HG02678 (cell line): ENCODE measurements around the gene C12orf43.

Experiments used
- ATAC-seq: cut with Tn5 transposase; IDR thresholded peaks from one replicate; pipeline ENCODE4 v1.9.1; 2021; ENCODE audit warnings: mild to moderate bottlenecking, moderate library complexity; ENCODE audit not compliant: unreplicated experiment

Gene C12orf43

DNA sequence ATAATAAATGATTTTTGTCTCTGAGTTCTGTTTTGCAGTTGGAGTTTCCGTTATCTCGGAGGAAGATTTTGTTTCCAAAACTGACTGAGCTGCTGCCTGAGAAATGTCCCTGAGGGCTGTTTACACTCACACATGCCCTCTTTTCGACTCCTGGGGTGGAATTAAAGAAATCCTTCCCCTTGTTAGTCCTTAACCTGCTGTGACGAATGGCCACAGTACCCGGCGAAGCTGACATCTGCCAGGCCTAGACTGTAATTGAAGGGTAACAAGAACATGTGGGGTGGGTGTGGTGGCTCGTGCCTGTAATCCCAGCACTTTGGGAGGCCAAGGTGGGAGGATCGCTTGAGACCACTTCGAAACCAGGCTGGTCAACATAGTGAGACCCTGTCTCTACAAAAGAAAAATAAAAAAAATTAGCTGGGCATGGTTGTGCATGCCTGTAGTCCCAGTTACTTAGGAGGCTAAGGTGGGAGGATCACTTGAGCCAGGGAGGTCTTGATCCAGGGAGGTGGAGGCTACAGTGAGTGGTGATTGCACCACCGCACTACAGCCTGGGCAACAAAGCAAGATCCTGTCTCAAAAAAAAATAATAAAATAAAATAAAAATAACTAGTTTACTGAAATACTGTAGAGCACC, 14.4 kb upstream of the C12orf43 start:
- no peak for ATAC-seq

DNA sequence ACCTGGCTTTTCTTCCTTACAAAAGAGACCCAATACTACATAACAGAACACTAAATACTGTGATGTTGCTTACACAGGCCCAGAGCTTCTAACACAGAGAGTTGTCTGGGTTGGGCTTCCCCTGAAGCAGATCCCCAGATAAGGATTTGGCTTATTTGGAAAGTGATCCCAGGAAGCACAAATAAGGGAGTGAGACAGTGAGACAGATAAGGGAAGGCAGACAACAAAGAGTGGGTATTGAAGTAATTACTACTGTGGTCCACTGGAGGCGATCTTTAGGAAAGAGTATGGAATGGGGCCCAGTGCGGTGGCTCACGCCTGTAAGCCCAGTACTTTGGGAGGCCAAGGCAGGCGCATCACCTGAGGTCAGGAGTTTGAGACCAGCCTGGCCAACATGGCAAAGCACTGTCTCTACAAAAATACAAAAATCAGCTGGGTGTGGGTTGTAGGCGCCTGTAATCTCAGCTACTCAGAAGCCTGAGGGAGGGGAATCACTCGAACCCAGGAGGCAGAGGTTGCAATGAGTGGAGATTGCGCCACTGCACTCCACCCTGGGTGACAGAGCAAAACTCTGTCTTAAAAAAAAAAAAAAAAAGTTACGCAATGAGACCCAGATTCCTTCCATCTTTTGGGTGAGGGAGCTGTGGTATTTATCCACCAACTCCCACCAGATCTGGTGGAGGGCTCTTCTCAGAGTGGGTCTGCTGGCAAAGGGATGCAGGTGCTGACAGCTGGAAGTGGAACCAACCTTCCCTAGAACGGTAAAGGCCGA, 10.2 kb upstream of the C12orf43 start:
- no peak for ATAC-seq

DNA sequence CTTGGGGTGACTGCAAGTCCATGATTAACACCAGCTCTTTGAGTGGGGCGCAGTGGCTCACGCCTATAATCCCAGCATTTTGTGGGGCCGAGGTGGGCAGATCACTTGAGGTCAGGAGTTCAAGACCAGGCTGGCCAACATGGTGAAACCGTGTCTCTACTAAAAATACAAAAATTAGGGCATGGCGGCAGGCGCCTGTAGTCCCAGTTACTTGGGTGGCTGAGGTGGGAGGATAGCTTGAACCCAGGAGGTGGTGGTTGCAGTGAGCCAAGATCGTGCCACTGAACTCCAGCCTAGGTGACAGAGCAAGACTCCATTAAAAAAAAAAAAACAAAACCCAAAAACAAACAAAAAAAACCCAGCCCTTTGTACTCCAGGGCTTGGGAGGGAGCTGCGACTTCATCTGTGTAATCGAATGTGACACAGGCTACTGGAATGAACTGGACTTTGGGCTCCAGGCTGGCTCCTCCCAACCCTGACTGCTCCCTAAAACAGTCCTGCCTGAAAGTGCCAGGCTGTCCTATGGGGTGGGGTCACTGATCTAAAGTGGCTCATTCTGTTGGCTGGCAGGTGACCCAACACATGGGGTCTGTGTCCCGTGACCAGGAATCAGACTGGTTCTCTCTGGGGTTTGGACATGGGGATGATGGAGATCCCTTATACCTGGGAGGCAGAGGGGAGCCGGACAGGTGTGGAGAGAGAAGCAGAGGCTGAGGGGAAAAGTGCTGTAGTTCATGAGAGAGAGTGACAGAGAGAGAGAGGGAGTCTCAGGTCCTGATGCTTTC, 9.3 kb upstream of the C12orf43 start:
- ATAC-seq, result no peak

DNA sequence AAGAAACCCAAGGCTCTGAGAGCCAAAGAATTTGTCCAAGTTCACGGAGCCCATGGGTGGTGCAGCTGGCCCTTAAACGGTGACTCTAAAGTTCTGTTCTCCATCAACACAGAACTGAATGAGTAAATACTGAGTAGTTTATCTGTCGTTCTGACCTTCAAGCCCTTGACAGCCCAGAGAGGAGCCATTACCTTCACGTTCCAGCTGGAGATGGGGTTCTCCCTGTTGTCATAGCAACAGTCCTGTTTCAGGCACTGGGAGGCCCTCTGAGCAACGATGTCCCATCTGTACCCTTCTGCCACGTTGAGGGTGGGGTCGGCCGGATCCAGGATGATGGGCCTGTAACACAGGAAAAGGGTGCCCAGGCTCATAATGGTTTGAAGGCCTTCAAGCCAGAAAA, 7.5 kb upstream of the C12orf43 start:
- no peak for ATAC-seq

DNA sequence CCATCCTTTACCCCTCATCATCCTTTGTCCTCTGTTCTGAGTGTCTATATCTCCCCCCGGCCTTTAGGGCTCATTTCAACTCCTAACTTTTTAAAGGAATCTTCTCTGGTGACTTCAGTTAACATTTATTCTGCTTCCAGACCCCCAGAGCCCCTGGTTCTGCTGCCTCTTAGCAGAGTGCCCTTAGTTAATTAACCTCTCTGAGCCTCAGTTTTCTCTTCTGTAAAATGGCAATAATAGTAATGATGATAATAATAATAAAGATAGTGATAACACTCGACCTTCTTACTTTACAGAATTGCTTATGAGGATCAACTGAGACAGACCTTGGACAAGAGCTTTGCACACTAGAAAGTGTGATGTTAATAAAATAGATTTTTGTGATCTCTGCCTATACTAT, 6.4 kb upstream of the C12orf43 start:
- no peak for ATAC-seq

DNA sequence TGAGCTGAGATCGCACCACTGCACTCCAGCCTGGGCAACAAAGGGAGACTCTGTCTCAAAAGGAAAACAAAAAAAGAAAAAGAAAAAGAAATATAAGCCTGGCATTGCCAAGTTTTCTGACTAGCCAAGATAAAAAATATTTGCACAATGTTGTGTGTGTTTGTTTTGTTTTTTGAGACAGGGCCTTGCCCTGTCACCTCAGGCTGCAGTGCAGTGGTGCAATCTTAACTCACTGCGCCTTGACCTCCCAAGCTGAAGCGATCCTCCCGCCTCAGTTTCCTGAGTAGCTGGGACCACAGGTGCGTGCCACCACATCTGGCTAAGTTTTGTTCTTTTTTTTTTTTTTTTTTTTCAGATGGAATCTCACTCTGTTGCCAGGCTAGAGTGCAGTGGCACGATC, 5.5 kb upstream of the C12orf43 start:
- ATAC-seq, result no peak

DNA sequence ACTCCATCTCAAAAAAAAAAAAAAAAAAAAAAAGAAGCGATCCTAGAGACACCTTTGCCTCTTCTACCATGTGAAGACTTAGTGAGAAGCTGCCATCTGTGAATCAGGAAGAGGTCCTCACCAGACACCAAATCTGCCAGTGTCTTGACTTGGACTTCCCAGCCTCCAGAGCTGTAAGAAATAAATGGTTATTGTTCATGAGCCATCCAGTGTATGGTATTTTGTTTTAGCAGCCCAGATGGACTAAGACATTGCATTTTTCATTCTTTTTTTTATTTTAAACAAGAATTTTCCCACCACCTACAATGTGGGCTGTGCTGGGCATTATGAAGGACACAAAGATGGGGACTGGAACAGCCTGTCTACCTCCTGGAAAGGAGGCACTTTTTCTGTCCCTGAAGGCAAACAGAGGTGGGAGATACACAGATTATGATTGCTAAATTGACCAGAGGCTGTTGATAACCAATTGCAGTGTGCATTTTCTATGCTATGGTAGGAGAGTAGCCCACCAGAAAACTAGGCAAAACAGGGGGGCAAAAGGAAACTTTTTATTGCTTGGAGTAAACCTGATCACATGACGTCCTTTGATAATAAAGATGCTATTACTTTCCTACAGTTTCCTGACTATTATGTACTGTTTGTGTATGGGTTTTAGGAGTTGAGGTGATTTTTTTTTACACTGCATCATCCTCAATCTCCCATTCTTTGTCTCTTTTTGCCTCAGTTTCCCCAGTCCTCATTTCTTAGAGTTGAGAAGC, 2.8 kb upstream of the C12orf43 start:
- ATAC-seq, result no peak

DNA sequence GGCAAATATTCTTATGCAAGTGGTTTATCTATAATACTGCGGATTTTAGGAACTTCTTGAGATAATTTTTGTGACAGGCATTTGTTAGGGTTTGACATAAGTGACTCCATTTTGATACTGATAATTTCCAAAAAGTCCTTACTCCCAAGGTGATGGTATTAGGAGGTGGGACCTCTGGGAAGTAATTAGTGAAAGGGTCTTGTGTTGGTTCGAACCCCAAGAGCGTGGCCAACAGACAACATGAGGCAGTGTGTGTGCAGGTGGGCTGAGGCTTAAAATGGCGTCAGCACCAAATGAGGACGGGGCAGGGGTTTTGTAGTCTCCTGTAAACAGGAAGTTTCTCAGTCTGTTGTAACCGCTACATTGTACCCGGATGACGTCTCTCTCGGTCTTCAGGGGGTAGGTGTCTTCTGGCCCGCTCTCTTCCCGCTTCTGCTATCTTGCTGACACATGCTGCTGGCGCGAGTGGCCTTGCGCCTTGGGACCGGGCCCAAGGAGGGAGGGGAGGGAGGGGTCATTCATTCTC, 1.7 kb upstream of the C12orf43 start:
- no peak for ATAC-seq

DNA sequence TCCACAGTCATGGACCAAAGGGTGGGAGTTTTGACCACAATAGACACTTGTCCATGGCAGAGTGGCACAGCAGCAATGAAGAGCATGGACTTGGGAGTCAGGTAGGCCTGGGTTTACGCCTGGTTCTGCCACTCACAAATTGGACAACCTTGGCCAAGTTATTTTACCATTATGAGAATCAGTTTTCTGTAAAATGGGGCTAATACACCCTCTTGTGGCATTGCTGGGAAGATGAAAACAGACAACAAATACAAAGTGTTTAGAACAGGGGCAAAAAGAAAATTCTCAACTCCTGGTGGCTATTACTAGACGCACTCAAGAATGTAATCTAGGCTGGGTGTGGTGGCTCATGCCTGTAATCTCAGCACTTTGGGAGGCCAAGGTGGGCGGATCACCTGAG, 2.6 kb downstream of the C12orf43 start:
- no peak for ATAC-seq

DNA sequence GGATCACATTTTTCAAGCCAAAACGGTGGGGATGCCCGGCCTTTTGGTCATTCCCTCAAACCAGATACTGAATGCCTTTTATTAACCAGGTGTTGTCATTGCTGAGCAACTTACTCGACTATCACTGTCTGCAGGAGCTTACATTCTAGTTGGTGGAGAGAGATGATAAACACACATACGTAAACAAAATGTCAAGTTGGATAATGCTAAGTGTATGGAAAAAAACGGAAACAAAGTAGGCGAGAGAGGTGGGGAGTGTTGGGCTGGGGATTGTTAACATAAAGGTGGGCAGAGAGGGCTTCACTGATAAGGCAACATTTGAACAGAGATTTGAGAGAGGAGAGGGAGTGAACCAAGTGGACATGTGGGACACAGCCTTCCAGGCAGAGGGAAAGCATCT, 4.5 kb downstream of the C12orf43 start:
- ATAC-seq, result no peak

DNA sequence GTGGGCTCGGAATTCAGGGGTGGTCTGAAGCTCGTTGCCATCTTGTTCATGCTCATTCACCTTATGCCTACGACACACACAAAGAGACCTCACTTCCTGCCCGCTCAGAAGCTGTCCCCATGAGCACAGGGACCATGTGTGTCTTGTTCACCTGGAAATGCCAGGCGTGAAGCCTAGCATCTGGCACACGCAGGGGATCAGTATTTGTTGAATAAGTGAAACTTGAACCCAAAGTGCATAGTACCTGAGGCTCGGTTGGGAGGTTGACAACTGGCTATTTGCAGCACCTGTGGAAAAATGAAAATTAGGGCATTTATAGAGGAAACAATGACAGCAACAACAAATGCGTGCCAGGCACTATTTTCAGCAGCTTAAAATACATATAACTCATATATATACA, 5.4 kb downstream of the C12orf43 start:
- ATAC-seq, result no peak

DNA sequence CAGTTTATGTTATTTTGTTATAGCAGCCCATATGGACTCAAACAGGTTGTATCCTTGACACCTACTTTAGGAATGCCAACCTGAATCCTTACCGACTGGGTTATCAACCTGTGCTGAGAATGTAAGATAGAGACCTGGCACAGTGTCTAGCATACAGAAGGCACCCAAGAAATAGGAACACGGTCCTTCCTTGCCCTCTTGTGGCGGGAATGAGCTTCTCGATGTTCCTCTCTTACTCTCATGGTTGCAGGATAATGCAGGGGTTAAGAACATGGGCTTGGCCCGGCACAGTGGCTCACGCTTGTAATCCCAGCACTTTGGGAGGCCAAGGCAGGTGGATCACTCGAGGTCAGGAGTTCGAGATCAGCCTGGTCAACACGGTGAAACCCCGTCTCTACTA, 6.5 kb downstream of the C12orf43 start:
- no peak for ATAC-seq

DNA sequence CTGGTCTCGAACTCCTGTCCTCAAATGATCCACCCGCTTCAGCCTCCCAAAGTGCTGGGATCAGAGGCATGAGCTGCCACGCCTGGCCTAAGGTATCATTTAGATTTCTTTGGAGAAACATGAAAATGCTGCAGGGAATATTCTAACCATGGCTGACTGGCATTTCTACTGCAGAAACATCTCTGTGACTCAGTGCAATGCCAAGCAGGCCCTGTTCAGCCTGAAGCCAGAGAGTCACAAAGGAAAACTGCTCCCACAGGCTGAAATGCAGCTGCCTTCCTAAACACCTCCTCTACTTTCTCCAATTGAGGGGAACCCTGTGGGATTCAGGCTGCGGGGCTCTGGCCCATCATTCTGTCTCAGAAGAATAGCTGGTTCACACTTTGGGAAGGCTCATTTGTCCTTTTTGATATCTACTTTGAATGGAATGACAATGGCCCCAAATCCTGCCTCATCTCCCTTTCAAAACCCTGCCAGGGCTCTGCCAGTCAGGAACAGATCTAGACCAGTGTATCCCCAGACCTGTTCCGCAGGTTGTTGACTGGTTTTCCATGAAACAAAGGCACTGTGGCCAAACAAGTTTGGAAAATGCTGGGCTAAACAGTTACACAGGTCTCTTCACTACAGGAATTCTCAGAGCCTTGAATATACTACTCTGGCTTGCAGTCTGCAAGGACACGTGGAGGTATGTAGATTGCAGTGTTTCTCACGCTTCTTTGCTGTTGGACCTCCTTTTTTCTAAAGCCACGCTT, 7.8 kb downstream of the C12orf43 start:
- no peak for ATAC-seq

DNA sequence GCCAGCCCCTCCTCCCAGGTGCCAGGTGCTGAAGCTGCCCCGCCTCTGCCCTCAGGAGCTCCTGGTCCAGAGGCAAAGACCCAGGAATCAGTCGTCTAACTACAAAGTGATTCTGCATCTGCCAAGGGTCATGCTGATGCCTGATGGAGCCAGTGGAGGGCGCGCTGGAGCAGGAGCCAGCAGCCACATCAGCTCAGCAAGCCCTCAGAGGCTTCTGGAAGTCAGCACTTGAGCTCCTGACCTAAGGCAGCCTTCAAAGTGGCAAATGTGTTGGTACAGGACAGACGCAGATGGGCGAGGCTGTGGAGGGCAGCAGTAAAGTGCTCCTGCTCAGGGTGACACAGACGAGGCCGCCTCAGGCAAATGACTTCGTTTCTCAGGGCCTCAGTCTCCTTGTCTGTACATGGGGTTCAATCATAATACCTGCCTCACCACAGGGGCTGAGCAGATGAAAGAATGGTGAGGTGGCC, 10.9 kb downstream of the C12orf43 start:
- ATAC-seq, result no peak

DNA sequence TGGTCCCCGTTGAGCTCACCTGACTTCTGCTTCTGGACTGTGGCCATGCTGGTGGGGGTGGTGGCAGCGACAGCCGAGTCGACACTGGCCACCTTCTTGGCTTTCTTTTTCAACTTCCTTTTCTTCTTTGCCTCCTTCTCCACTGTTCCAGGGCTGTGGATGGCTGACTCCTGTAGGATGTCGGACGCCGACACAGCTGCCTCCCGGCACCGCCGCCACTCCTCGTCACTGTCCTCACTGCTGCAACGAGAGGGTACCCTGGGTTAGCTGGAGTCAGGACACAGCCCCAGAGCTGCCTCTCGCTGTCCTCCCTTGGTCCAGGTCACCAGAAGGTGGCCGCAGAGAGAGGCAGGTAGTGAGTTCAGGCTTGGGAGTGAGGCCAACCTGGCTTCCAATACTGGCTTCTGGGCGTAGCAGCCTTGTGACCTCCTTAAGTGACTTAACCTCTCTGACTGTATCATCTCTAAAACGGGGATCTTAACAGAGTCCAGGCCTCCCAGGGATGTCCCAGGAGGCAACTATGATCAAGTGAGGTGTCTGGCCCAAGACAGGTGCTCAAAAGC, 12.0 kb downstream of the C12orf43 start:
- ATAC-seq, result no peak

DNA sequence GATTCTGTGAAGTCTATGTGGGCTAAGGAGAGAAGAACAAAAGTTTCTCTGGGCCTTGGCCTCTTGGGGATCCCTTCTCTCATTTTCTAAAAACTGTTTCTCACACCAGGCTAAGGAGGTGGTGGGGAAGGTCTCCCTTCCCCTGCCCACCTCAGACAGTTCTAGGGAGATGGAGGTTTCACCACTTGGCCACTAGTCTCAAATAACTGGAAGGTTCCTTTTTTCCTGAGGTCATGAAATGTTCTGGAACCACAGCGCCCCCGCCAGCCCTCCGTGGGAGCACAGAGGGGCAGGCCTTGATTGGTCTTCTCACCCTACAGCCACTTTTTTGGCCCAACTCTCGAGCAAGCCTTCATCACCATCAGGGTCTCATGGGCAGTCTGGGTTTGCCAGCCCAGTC, 12.6 kb downstream of the C12orf43 start:
- ATAC-seq, result no peak

DNA sequence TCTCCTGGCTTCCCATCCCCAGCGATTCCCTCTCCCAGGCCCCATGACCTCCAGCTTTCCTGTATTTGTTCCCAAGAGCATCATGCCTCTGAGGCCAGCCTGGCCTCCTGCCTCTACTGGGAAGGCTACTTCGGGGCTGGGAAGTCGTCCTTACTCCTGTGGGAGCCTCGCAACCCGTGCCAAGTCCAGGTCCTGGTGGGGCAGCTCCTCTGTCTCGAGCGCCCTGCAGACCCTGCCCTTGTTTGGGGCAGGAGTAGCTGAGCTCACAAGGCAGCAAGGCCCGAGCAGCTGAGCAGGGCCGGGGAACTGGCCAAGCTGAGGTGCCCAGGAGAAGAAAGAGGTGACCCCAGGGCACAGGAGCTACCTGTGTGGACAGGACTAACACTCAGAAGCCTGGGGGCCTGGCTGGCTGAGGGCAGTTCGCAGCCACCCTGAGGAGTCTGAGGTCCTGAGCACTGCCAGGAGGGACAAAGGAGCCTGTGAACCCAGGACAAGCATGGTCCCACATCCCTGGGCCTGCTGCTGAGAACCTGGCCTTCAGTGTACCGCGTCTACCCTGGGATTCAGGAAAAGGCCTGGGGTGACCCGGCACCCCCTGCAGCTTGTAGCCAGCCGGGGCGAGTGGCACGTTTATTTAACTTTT, 14.3 kb downstream of the C12orf43 start:
- no peak for ATAC-seq

DNA sequence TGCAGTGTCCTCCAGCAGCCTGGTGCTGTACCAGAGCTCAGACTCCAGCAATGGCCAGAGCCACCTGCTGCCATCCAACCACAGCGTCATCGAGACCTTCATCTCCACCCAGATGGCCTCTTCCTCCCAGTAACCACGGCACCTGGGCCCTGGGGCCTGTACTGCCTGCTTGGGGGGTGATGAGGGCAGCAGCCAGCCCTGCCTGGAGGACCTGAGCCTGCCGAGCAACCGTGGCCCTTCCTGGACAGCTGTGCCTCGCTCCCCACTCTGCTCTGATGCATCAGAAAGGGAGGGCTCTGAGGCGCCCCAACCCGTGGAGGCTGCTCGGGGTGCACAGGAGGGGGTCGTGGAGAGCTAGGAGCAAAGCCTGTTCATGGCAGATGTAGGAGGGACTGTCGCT, 15.2 kb downstream of the C12orf43 start:
- ATAC-seq, result no peak

DNA sequence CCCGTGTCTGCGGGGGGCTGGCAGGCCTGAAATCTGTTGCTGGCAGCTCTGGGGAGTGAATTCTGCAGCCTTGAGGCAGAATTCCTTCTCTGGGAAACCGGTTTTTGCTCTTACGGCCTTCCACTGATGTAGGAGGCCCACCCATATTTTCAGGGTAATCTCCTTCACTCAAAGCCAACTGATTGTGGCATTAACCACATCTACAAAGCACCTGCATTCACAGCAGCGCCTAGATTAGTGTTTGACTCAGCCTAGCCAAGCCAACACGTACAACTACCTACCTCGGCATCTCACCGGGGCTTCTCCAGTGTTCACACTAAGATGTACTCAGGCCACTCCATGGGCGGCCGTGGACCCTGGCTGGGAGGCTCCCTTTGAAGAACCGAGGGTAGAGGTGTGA, 15.8 kb downstream of the C12orf43 start:
- ATAC-seq, result no peak
